GM19463 (cell line): ENCODE measurements around the gene STK32B.
"Not testable (repeated sequence)": the region's sequence is repeated elsewhere in the genome, so short reads cannot be mapped to it uniquely, and the experiment has no call there.

Source experiments
- ATAC-seq: cut with Tn5 transposase; IDR thresholded peaks from one replicate; pipeline ENCODE4 v1.9.1; 2021; ENCODE audit warnings: mild to moderate bottlenecking, moderate library complexity; ENCODE audit not compliant: unreplicated experiment

Gene STK32B

GRCh38 chr4:5200513-5200912, 149.2 kb downstream of the STK32B start:
- ATAC-seq: no peak

DNA sequence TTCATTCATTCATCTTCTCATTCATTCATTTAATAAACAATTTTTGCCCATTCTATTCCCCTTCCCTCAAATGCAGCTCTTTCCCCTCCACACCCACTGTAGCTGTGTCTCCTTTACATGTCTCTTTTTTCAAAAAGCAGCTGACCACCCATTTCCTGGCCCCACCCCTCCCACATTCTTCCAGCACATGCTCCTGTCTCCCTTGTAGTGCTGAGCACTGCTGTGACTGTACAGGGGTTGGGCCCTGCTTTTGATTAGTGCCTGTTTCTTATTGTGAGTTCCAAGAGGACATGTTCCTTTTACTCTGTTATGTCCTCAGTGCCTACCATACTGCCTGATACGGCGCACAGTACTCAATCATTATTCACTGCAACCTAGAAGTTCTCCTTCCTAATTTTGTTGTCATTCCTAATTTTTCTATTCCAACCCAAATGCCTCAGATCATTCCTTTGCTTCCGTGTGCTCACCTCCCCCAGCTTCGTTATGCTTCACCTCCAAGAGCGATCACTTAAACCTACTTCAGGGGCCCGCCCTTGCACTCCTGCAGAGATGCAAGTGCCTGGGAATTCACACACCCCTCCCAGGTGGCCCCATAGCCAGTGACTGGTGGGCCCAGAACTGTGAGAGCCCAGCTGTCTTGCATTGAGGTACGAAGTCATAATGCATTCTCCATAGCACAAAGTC, 152.2 kb downstream of the STK32B start:
- ATAC-seq: no peak

DNA sequence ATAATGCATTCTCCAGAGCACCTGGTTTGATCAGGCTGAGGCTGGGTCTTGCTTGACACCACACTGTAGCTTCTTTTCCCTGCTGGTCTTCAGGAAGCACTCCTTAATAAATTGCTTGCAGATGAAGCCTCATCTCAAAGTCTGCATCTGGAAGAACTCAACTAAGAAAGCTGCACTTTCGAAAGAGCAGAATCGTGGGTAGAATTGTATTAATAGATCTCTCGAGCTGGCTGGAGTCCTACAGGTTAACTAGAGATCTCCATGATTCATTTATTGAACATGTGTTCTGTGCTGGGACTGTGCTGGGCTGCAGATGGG, 152.7 kb downstream of the STK32B start:
- no peak for ATAC-seq

- ATAC-seq: no peak
These were observed 153.5 kb downstream of the STK32B start for GRCh38 chr4:5204781-5205180.

GRCh38 chr4:5206016-5206790, 154.9 kb downstream of the STK32B start:
- ATAC-seq: no peak

DNA sequence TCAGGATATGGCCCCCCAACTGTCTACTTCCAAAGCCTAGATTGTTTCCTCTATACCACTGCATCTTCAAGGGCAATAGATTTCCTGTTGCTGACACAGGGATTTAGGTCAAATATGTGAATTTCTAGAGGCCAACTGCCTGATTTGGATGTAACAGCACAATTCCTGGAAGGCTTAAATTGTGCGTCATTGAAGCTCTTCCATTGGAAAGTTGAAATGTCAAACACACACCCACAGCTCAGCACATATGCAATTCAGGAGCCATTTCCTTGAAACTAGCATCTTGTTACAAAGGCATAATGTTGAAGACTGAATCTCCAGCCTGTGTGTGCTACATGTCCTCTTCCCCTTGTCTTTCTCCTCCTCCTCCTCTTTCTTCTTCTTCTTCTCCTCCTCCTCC, 158.6 kb downstream of the STK32B start:
- no peak for ATAC-seq

DNA sequence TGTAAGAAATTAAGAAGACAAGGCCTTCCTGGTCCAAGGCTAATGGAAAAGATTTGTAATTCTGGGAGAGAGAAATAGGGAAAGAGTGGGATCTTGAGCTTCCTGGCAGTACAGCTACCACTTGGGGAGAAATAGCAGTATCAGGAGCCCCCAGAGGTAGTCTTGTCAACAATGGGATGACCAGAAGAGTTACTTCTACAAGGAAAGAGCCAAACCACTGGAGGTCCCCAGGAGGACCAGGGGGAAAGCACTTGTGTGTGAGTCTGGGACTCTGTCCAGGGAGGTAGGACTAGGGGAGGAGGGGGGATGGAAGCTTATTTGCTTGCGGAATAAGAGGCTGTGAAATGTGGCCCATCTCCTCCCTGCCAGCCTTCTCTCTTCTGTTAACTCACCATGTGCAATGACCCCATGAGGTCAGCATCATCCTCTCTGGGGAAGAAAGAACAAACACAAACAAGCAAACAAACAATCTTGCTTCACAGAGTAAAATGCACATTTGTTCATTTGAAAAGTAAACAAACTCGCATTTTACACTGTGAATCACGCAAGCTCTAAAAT, 160.1 kb downstream of the STK32B start:
- no peak for ATAC-seq

GRCh38 chr4:5212255-5213013, 161.2 kb downstream of the STK32B start:
- ATAC-seq: no peak

DNA sequence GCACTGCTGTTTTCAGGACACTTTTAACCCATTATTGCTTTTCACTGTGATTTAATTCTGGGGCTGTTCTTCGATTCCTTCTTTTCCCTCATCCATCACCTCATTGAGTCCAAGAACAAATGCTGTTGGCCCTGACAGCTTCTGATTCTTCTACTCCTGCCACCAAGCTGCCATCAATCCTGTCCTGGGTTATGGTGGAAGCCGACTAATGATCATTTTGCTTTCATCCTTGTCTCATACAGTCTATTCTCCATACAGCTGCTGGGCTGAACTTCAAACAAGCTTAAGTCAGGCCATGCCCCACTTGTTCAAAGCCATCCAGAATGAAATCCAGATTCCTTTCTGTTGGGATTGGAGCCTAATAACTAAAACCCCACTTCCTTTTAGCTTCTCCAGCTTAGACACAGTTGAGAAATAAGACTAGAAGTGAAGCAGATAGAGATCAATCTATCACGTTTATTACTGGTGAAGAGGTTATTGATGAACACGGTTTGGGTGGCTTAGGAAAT, 161.9 kb downstream of the STK32B start:
- ATAC-seq: no peak

GRCh38 chr4:5215321-5215720, 164.0 kb downstream of the STK32B start:
- ATAC-seq: no peak

DNA sequence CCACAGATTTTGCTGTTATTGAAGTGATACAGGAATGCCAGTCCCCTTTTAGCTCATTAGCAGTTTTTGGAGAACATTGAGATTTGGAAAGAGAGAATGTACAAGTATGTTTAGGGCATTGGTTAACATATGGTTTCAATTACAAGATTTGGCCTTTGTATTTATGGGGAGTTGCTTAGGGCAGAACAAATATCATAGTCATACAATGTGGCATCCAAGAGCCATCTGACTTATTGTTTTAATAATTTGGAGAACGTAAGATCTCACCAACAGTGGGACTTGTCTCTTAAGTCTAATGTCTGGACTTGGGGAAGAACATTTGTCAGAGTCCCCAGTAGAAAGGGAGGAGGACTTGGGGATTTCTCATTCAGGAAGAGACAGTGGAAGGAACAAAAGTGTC, 166.1 kb downstream of the STK32B start:
- ATAC-seq: no peak

DNA sequence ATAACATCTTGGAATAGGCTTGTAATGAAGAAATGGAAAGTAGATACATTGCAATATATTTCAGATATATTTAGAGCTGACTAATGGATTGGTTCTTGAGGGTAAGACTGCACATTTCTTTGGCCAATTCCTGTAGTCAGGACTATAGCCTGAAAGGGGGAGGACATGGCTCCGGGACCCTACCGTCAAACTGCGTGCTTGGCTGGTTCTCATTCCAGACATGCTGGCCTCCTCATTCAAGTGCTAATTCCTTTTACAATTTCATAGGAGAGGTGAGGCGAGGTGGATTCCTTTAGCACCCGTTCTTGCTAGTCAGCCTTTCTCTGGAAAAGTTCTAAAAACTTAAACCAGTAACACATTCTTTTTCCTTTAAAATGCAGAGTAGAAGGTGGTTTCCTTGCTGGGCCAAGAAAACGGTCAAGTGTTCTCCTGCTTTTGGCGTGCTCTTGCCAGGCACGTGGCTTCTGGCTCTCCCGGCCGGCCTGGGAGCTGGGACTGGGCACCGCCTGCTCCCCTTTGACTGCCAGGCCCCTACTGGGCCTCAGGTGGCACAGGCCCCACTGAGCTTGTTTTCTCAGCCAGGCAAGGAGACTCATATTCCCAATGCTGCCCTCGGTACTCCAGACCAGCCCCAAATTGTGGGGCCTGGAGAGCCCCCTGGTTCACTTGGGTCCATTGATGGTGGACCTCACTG, 167.2 kb downstream of the STK32B start:
- ATAC-seq: no peak

- ATAC-seq: no peak
These were observed 168.7 kb downstream of the STK32B start for GRCh38 chr4:5220028-5220427.

DNA sequence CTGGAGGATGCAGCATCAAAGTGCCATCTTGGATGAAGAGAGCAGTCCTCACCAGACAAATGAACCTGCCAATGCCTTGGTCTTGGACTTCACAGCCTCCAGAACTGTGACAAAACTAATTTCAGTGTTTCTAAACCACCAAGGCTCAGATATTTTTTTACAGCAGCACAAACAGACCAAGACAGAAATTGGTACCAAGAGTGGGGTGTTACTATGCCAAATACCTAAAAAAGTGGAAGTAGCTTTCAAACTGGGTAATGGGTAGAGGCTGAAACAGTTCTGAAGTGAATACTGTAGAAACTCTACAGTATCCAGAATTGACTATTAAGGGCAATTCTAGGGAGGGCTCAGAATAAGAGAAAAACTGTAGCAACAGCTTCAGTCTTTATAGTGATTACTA, 170.8 kb downstream of the STK32B start:
- no peak for ATAC-seq

- ATAC-seq: no peak
These were observed 171.7 kb downstream of the STK32B start for GRCh38 chr4:5222951-5223350.

- no peak for ATAC-seq
These were observed 173.1 kb downstream of the STK32B start for GRCh38 chr4:5224340-5224739.

- ATAC-seq: no peak
These were observed 181.3 kb downstream of the STK32B start for GRCh38 chr4:5232549-5232948.

GRCh38 chr4:5237086-5237660, 185.9 kb downstream of the STK32B start:
- ATAC-seq: no peak

DNA sequence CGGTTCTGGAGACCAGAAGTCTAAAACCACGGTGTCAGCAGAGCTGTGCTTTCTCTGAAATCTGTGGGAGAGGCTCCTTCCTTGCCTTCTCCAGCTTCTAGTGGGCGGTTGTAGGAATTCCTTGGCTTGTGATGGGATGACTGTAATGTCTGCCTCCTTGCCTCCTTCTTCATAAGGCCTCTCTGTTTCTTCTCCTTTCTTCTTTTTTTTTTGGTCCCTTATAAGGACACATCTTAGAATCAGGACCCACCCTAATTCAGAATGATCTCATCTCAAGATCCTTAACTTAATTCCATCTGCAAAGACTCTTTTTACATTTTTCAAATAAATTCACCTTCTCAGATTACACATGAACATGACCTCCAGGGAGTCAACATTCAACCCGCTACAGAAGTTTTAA, 186.9 kb downstream of the STK32B start:
- ATAC-seq: no peak

DNA sequence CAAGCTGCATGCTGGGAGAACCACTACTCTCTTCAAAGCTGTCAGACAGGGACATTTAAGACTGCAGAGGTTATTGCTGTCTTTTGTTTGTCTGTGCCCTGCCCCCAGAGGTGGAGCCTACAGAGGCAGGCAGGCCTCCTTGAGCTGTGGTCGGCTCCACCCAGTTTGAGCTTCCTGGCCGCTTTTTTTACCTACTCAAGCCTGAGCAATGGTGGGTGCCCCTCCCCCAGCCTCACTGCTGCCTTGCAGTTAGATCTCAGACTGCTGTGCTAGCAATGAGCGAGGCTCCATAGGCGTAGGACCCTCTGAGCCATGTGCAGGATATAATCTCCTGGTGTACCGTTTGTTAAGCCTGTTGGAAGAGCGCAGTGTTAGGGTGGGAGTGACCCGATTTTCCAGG, 195.8 kb downstream of the STK32B start:
- not testable (repeated sequence) for ATAC-seq

GRCh38 chr4:5247735-5248134, 196.5 kb downstream of the STK32B start:
- ATAC-seq: no peak
